ENCODE data around the gene ST3GAL4.
"Not testable (repeated sequence)": the region's sequence is repeated elsewhere in the genome, so short reads cannot be mapped to it uniquely, and the experiment has no call there.

The ST3GAL4 gene

GRCh38 chr11:126347751-126348668, 7.5 kb upstream of the ST3GAL4 start:
- DNase-seq, result no peak

- DNase-seq, result no peak
Measured at GRCh38 chr11:126348806-126349582, 6.5 kb upstream of the ST3GAL4 start.

GRCh38 chr11:126350836-126351235, 4.7 kb upstream of the ST3GAL4 start:
- no peak for DNase-seq

GRCh38 chr11:126352163-126352562, 3.3 kb upstream of the ST3GAL4 start:
- no peak for DNase-seq

GRCh38 chr11:126352934-126353801, 2.3 kb upstream of the ST3GAL4 start:
- DNase-seq, result no peak

GRCh38 chr11:126354631-126355323, 709 bp upstream of the ST3GAL4 start:
- DNase-seq, result no peak

- DNase-seq, result no peak
Measured at GRCh38 chr11:126355926-126356897, 726 bp downstream of the ST3GAL4 start.

- DNase-seq, result no peak
Measured at GRCh38 chr11:126357055-126357962, 1.8 kb downstream of the ST3GAL4 start.

- no peak for DNase-seq
Measured at GRCh38 chr11:126357969-126358762, 2.7 kb downstream of the ST3GAL4 start.

GRCh38 chr11:126358763-126359160, 3.3 kb downstream of the ST3GAL4 start:
- DNase-seq, result no peak

GRCh38 chr11:126359431-126360048, 4.1 kb downstream of the ST3GAL4 start:
- DNase-seq, result no peak

- DNase-seq, result no peak
Measured at GRCh38 chr11:126360049-126360446, 4.6 kb downstream of the ST3GAL4 start.

- no peak for DNase-seq
Measured at GRCh38 chr11:126361400-126361799, 5.9 kb downstream of the ST3GAL4 start.

- no peak for DNase-seq
Measured at GRCh38 chr11:126362879-126363655, 7.6 kb downstream of the ST3GAL4 start.

- no peak for DNase-seq
Measured at GRCh38 chr11:126363706-126364248, 8.3 kb downstream of the ST3GAL4 start.

- DNase-seq, result not testable (repeated sequence)
Measured at GRCh38 chr11:126364735-126365134, 9.2 kb downstream of the ST3GAL4 start.

GRCh38 chr11:126365508-126365907, 10.0 kb downstream of the ST3GAL4 start:
- not testable (repeated sequence) for DNase-seq
